ENCODE measurements around the gene MRM2.

MRM2 gene

GRCh38 chr7:2266911-2267310 is 24.9 kb upstream of the MRM2 start:
- DNase-seq (ENCODE audit: low spot score), result peak; percentile 75

- no peak for DNase-seq (ENCODE audit: low spot score)
Measured at GRCh38 chr7:2264158-2264557, 22.2 kb upstream of the MRM2 start.

- no peak for DNase-seq (ENCODE audit: low spot score)
Measured at GRCh38 chr7:2263176-2263575, 21.2 kb upstream of the MRM2 start.

GRCh38 chr7:2261611-2262010 is 19.6 kb upstream of the MRM2 start:
- DNase-seq (ENCODE audit: low spot score), result no peak

GRCh38 chr7:2260820-2261219 is 18.8 kb upstream of the MRM2 start:
- no peak for DNase-seq (ENCODE audit: low spot score)

- no peak for DNase-seq (ENCODE audit: low spot score)
Measured at GRCh38 chr7:2259480-2259879, 17.5 kb upstream of the MRM2 start.

GRCh38 chr7:2258661-2259365 is 16.8 kb upstream of the MRM2 start:
- DNase-seq (ENCODE audit: low spot score), result peak; percentile 22

- DNase-seq (ENCODE audit: low spot score), result no peak
Measured at GRCh38 chr7:2257651-2258050, 15.6 kb upstream of the MRM2 start.

GRCh38 chr7:2257046-2257551 is 15.1 kb upstream of the MRM2 start:
- DNase-seq (ENCODE audit: low spot score), result peak; percentile 23

GRCh38 chr7:2256306-2257045 is 14.5 kb upstream of the MRM2 start:
- no peak for DNase-seq (ENCODE audit: low spot score)

- peak; percentile 25 for DNase-seq (ENCODE audit: low spot score)
Measured at GRCh38 chr7:2255145-2256139, 13.4 kb upstream of the MRM2 start.

GRCh38 chr7:2254429-2255144 is 12.6 kb upstream of the MRM2 start:
- DNase-seq (ENCODE audit: low spot score), result no peak

- no peak for DNase-seq (ENCODE audit: low spot score)
Measured at GRCh38 chr7:2253525-2254244, 11.7 kb upstream of the MRM2 start.

- no peak for DNase-seq (ENCODE audit: low spot score)
Measured at GRCh38 chr7:2253021-2253420, 11.0 kb upstream of the MRM2 start.

GRCh38 chr7:2251841-2252771 is 10.1 kb upstream of the MRM2 start:
- DNase-seq (ENCODE audit: low spot score), result no peak

GRCh38 chr7:2251381-2251780 is 9.4 kb upstream of the MRM2 start:
- DNase-seq (ENCODE audit: low spot score), result no peak

GRCh38 chr7:2249744-2250323 is 7.8 kb upstream of the MRM2 start:
- no peak for DNase-seq (ENCODE audit: low spot score)

- no peak for DNase-seq (ENCODE audit: low spot score)
Measured at GRCh38 chr7:2248984-2249694, 7.1 kb upstream of the MRM2 start.

Measured in D341Med (cell line).